GM21619 (cell line): ENCODE data around the gene ZNF500.

ENCODE experiments used
- ATAC-seq: cut with Tn5 transposase; IDR thresholded peaks from one replicate; pipeline ENCODE4 v1.9.1; 2021; ENCODE audit not compliant: unreplicated experiment

The ZNF500 gene

DNA sequence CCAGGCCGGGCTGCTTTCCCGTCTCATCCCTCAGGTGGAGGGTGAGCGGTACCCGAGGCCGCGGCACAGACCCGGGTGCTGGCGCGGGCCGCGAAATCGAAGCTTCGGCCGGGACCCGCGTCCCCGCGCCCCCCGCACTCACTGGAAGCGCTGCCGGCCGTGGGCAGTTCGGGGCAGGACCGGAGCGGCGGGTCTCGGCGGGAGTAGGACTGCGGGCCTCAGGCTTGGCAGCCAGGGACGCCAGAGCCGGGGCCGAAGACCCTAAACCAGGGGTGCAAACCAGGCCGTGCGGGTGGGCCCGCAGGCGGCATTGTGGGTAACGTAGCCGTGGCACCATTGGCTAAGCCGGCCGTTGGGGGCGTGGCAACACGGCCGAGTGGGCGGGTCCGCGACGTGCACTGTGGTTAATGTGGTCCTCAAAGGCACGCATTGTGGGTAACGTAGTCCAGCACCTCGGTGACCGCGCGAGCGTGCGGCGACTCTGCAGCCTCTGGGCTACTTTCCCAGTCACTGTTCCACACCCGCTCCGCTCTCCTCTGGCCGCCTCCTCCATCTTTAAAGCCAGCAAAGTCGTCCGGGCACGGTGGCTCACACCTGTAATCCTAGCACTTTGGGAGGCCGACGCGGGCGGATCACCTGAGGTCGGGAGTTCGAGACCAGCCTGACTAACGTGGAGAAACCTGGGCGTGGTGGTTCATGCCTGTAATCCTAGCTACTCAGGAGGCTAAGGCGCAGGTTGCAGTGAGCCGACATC lies at the start of gene ZNF500:
TSS of gene ZNF500 (minus strand) at position 288 of the 754 bp plus-strand sequence. CDS start 1,184 bp downstream, outside the sequence.
- peak; percentile 84 for ATAC-seq

DNA sequence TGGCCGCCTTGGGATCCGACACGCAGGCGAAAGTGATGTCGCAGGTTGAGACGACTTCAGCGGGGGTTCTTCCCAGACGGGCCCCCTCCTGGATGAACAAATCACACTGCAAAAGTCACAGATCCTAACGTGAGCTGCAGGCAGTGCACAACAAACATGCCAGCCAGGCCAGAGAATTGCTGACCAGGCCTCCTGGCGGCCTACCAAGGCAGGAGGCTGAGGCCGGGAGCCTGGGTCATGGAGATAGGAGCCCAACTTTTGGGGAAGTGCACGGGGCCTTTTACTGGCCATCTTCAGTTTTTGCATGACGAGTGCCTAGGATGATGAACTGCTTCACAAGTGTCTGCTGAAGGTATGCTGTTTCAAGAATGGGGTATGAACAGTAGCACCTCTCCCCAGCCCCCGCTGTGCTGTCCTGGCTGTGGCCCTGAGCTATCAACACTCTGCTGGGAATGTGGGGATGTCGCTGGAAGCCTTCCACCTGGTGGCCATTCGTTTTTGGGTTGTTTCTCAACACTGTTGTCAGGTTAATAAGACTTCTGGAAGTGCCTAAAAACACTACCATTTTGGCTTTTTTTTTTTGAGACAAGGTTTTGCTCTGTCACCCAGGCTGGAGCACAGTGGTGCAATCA lies 47.7 kb upstream of the ZNF500 start:
- ATAC-seq, result no peak

DNA sequence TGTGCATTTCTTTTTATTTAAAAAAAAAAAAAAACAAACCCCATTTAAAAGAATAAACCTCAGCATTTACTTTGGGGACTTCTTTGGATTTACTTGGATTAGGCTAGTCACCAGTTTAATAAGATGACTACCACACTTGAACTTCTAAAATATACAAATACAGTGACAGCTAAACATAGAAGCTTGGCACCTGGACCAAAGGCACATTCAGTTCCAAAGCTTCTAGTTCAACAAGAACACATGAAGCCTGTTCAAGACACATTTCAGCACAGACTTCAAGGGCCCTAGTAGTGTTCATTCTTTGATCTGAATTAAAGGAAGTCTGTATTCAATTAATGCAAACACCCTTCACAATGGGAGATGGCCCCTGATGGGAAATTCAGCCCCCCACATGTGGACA lies 47.1 kb upstream of the ZNF500 start:
- ATAC-seq, result no peak

DNA sequence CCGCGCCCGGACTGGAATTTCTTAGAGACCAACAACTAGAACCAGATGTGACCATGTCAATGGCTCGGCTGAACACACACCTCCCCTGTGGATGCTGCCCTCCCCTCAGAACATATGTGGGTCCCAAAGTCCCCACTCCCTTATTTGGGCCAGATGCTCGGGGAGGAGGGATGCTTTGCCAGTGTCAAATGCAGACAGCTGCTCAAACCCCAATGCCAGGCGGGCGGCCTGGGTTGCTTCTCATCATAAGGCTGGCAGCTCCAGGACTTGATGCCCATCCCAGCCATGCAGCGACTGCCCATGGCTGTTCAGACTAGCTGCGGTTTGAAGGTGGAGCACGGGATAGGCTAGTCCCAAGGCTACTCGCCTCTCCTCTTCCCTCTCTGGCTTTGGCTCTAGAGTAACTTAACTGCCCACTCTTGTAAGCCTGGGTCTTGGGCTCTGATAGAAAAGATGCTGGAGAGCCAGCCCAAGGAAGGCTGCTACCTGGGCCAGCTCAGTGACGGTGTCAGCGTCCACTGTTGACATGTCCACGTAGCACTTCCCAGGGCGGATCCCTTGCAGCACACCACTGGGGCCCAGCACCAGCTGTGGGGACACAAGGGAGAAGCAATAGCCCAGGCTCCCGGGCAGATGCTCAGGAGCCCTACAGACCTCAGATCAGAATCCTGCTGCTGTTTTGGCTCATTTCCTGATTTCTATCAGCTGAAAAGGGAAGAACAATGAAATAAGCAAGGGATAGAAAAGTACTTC lies 46.5 kb upstream of the ZNF500 start:
- no peak for ATAC-seq

- no peak for ATAC-seq
These were observed 44.8 kb upstream of the ZNF500 start for GRCh38 chr16:4811773-4812172.

- no peak for ATAC-seq
These were observed 44.3 kb upstream of the ZNF500 start for GRCh38 chr16:4811242-4811641.

GRCh38 chr16:4806280-4806679 lies 39.3 kb upstream of the ZNF500 start:
- no peak for ATAC-seq

GRCh38 chr16:4805231-4805630 lies 38.3 kb upstream of the ZNF500 start:
- ATAC-seq, result no peak

GRCh38 chr16:4803898-4804762 lies 37.2 kb upstream of the ZNF500 start:
- ATAC-seq, result no peak

- no peak for ATAC-seq
These were observed 36.5 kb upstream of the ZNF500 start for GRCh38 chr16:4803401-4803844.

DNA sequence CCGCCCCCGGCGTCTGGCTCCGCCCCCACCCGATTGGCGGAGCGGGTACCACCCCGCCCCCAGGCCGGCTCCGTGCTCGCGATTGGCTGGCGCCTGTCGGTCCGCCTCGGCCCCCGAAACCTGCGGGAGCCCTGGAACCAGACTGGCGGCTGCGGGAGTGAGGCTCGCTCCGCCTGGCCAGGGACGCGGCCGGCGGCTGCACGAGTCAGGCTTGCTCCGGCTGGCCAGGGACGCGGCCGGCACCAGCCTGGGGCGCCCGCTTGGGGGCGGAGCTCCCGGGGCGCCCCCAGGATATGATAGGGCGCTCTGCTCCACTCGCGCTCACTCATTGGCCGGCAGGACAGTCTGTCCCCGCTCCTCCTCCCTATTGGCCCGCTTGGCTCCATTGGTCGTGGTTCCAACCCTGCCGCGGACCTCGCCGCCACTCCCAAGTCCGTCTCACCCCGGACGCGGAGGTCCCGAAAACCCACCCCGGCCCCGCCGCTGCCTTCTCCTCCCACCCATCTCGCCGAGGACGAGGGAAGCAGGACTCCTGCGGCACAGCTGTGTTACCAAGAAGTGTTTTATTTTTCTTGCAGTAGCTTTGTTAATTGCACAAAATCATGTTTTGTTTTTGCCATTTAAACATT lies 35.8 kb upstream of the ZNF500 start:
- peak; percentile 90 for ATAC-seq

GRCh38 chr16:4801962-4802658 lies 35.1 kb upstream of the ZNF500 start, which contains the start of gene ROGDI:
TSS of gene ROGDI (minus strand) at chr16:4802633. CDS start at chr16:4802571, 62 bp downstream.
- ATAC-seq, result peak; percentile 52

DNA sequence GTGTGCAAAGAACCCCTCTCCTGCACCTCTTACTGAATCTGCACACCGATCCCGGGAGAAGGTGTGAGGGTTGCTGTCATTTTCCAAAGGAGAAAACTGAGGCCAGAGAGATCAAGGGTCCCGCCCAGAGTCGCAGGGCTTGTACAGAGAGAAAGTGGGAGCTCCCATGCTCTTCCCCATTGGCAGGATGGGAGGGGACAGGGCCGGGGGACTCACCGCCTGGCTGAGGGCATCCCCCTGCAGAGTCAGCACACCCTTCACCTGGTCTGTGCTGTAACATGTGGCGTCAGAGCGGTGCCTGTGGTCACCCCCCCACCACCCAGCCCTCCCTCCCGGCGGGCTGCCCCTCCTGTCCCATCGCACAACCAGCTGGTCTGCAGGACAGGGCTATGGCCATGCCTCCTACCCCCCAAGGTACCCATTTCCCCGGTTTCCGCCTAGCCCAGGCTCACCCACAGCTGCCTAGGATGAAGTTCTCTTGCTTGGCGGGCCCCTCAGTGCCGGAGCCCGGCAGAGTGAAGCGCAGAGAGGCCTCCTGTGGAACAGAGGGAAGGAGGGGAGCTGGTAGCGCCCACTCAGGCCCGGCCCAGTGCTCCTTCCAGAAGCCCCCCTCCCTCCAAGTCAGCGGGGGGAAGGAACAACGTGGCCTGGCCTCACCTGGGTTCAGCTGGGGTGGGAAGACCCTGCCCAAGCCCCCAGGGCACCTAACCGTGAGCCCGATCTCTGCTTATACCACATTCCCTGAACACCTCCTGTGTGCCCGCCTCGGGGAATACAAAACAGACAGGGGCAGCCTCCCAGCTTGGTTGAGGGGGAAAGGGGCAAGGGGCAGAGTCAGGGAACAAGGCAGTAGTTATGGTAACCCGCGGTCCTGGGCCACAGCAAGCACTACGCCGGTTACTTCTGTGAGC lies 34.3 kb upstream of the ZNF500 start:
- ATAC-seq, result no peak

- ATAC-seq, result no peak
These were observed 33.5 kb upstream of the ZNF500 start for GRCh38 chr16:4800290-4801041.

- ATAC-seq, result no peak
These were observed 32.4 kb upstream of the ZNF500 start for GRCh38 chr16:4799171-4799855.

DNA sequence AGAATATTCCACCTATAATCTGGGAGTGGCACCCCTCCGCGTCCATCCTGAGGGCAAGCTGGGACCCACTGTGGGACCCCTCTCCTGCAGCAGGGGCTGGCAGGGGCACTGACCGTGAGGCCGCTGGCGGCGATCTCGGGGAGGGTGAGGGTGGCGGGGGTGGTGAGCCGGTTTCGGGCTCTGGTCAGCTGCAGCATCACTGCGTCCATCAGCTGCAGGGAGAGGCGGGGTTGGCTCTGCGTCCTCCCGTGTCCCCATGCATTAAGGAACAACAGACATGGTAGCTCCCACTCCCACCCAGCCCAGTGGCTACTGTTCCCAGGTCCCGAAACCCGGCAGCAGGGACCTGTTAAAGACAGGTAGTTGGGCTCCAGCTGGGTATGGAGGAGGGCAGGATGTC lies 31.5 kb upstream of the ZNF500 start:
- ATAC-seq, result no peak

- no peak for ATAC-seq
These were observed 30.9 kb upstream of the ZNF500 start for GRCh38 chr16:4797805-4798252.
